HT1080 (cell line): ENCODE measurements around the gene FDCSP. TPM values are rescaled to one million over a fixed set of nuclear protein-coding genes. Genes with fewer than 3 reads are reported as not detected.
A peak's percentile ranks its signal among the peaks of the same experiment; 100 is the strongest.
"Not testable (repeated sequence)": the region's sequence is repeated elsewhere in the genome, so short reads cannot be mapped to it uniquely, and the experiment has no call there.

ENCODE experiments used
- DNase-seq: peaks from one replicate; pipeline ENCODE4 v3.0.0-alpha.2; 2015; ENCODE audit warnings: low read depth
- polyA plus RNA-seq, 2 experiments: library from polyadenylated mRNA; depleted of rRNA; stranded (reverse); fragments of >200 nt; gene quantifications; 2 replicates each; pipeline ENCODE4 v1.2.3, GENCODE V29; 2015
- total RNA-seq: library from RNA; depleted of rRNA; stranded (reverse); fragments of >200 nt; shearing (Covaris generic); gene quantifications from 2 replicates; pipeline ENCODE4 v1.2.3, GENCODE V29; 2014; rRNA removed

FDCSP gene
- total RNA-seq: not detected in 2 replicates
- polyA plus RNA-seq (2015; cell fraction: cytosol; rRNA removed): not detected in 2 replicates
- not detected in 2 replicates for polyA plus RNA-seq (2015; cell fraction: nucleus; rRNA removed)

DNA sequence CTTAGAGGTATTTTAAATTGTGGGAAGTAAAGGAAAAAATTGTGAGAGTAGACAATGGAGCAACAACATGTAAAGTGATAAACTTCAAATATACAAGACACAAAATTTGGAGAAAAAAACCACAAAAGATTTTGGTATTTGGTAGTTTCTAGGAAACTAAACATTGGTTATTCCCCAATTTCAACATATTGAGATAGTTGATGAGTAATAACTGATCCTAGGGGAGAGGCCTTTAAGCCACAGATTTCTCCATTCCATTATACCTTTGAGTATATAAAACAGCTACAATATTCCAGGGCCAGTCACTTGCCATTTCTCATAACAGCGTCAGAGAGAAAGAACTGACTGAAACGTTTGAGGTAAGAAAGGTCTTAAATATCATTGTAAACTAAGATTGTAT is at the start of gene FDCSP:
TSS of gene FDCSP (plus strand) at position 301 of the 400 bp plus-strand sequence. CDS start 5,071 bp downstream, outside the sequence.
- DNase-seq: no peak

DNA sequence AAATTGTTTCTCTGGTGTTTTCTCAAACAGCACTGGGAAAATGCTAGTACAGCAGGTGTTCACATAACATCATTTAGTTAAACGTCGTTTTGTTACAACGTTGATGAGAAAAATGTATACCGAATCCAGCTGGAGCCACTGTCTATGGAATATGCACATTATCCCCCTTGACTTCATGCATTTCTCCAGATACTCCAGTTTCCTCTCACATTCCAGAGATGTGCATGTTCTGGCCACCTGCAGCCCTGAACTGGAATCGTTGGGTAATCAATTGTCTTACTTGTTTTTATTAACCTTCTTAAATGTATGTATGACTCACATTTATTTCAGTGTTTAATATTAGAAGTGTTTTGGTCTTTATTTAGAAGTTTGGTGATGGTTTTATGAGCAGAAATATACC is 48.8 kb upstream of the FDCSP start:
- DNase-seq: no peak

DNA sequence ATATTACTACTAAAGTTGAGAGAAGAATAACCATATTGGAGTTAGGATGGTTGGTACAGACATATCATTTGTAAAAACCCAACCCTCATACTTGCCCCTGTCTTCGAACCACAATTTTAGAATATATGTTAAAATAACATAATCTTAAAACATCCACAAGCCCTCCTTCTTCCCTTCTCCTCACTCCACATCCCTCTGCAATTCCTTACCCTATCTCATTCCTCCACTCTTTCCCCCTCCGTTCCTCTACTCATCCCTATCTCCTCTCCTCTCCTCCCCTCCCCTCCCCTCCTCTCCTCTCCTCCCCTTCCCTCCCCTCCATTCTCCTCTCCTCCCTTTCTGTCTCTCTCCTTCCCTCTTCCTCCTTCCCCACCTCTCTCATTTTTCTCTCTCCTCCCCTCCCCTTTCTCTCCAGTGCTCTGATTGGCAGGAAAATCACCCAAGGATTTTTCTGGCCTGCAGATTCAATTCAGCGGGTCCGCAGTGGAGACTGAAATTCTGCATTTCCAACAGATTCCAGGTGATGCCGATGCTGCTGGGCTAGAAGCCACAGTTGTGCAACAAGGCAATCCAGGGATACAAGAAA is 47.8 kb upstream of the FDCSP start:
- no peak for DNase-seq

DNA sequence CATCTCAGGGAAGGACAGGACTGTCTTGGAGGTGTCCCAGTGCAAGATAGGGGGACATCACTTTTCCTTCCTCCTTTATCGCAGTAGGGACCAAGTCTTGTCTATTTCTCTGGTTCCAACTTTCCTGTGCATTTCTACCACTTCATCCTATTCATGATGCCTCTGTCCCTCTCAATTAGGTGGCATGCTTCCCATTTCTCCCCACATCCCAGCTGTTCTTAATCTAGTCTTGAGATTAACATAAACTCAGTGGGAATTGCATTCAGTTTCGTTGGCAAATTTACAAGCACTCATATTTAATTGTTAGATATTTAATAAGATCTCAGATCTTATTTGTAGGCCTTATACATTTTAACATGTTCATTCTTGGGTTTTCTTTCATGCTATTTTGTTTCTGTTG is 46.1 kb upstream of the FDCSP start:
- DNase-seq: no peak

DNA sequence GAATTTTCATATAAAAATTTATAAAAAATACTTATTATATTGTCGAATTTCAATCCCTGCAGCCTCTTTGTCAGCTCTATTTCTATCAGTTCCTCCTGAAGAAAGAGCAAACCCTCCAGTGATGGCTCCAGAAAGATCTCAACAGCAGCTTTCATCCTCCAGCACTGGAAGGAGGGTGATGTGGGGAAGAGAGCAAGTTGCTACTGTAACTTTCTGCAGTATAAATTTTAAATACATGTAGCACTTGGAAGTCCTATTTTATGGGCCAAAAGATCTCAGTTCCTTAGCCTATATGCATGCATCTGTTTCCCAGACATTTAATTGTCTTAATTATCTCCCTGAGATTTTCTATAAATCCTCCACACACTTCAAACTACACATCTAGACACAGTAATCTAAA is 44.1 kb upstream of the FDCSP start:
- no peak for DNase-seq

DNA sequence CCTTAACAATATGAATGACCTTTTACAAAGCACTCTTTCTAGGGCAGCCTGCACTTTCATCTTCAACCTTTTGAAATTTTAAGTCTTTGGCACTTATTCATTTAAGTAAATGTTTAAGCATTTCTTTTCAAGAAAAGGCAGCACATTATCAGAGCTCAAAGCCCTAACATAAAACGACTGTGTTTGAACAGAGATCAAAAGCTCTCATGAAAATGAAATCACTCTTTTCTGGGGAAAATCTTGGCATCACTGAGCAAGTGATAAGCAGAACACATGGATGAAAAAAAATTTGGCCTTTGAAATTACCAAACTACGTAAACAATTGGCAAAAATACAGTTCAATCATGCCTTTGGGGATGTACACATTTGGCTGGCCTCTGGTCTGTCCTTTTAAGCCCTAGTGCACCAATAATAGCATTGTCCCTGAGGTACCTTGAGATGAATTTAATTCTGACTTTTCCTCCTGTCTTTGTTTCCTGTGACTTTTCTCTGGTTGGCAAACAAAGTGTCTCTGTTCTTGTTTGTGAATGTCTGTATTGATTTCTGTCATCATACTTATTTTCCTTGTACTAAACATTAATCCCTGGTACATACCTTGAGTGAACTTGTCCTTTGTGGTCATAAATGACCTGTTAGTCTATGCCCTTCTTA is 43.3 kb upstream of the FDCSP start:
- DNase-seq: no peak

DNA sequence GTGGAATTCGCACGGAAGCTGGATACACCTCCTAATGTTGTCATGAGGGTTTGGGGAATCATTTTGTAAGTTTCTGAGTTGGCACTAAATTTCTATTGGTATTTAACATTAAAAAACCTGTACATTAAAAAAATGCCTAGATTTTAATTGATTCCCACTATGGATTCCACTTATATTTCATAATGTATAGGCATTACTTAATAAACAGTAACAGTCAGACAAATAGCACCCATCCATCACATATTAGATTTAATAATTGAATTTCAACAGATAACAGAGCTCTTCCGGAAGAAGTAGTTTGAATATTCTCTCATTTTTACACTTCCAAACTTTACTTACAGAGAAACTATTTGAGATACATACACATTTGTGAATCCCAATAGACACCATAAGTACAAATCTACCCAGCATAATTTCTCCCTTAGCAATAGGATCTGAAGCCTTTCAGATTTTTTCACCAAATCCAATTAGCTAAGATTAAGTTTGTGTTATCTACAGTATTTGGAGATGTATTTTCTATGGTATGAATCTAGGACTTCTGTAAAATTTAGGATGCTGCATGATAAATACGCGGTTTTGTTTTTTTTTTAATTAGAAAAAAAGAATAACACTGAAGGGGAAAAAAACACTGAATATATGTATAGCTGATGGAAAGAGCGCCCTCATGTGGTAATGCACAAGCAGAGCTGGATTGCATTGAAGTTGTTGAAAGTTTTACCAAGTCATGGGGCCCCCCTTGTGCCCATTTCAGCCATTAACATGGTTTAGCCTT is 42.6 kb upstream of the FDCSP start:
- peak; percentile 56 for DNase-seq

DNA sequence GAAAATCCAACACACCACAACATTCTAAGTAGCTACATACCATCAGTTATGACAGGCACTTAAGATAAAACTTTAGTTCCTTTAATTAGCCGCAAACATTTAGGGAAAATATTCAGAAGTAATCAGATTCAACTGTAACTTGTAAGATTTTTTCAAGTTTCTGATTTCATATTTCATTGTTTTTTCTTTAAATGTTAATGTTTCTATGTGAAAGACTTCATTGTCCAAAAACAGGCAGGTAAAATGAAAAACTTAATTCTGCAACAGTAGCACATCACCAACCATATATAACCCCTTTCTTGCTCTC is 42.0 kb upstream of the FDCSP start:
- no peak for DNase-seq

DNA sequence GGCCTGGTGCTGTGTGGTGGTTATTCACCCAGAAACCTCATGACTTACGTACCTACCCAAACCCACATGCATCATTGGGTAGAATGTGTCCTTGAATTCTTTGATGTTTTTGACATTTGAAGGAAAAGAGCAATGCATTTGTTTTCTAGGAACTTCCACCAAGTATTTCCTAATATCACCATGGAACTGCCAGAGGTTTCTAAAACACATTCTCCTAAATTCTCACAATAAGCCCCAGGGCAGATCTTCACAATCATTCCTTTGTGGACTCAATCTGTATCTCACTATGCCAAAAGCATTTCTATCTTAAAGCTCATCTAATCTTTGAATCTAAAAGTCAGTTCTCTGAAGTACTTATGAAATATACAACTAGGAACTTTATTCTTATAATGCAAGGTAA is 38.7 kb upstream of the FDCSP start:
- no peak for DNase-seq

DNA sequence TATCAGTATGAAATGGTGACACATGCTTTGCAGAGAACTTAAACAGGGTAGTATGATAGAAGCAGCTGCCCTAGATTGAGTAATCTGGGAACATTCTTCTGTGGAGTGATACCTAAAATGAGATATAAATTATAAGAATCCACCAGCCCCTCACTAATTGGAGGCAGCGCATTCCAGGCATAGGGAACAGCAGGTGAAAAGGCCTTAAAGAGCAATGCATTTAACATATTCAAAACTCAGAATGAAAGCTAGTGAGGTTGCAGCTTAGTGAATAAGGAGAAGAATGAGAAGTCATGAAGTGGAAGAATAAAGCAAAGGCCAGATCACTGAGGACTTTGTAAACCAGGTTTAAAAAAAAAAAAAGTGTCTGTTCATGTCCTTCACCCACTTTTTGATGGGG is 35.3 kb upstream of the FDCSP start:
- DNase-seq: no peak

DNA sequence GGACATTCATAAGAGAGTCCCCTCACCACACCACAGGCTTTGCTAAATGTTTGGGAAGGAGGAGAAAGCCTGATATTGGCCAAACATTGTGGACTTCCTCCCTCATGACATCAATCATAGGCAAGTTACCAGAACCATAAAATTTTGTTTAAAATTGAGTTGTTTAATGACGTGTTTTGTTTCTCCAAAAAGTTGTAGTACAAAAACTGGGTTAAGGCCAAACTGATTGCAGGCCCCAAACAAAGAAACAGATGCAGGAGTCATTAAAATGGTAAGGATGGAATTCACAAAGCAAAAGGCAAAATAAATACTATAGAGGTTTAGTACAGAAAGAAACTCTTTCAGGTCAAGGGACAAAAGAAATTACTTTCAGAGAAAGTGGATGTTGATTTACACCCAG is 34.3 kb upstream of the FDCSP start:
- DNase-seq: no peak

DNA sequence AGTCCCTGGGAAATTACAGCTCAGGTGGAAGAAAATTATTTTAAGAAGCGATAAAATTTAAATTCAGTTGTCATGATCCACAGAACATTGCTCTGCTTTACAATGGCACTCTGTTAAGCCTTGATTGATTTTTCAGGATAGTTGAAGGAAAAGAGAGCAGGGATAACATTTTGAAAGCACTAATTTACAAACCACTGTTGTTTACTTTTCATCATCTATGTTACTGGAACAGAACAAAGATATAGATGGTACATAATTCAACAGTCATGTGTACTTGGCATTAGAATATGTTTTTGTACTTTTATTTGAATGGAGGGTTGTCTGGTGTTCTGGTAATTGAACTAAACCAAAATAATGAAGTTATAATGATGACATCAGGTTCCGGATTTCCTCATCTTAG is 33.0 kb upstream of the FDCSP start:
- no peak for DNase-seq

DNA sequence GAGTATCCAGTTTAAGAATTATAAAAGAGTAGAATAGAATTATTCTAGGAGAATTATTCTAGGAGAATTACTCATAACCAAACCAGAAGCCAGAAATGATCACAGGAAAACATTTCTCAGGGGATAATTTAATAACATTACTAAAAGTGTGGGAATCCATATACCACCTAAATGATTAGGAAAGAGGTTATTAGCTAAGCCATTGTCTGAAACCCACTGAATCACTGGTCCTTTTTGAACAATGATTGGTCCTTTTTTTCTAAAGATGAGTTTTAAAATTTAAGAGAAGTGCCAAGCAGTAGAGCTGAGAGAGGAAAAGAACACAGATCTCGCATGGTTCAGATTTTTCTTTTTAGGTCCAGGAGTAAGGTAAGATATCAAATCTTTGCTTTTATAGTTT is 30.5 kb upstream of the FDCSP start, which contains the start of gene ODAM:
TSS of gene ODAM (plus strand) at position 301 of the 400 bp plus-strand sequence. CDS start 819 bp downstream, outside the sequence.
- no peak for DNase-seq

DNA sequence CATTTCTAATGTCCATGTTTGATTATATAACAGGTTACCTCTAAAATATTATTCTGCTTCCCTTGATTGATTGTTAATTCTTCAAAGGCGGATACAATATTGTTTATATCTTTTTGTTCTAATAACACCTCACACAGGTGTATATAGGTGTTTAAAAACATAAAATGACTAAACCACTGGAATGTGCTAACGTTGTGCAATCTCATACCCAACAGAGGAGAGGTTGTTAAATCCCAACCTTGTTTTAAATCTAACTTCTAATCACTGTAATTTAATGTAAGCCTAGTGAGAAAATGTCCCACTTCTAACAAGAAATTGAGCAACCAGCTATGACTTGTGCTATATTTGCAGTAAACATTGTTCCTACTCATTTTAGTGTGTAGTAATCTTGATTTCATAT is 29.1 kb upstream of the FDCSP start:
- no peak for DNase-seq

DNA sequence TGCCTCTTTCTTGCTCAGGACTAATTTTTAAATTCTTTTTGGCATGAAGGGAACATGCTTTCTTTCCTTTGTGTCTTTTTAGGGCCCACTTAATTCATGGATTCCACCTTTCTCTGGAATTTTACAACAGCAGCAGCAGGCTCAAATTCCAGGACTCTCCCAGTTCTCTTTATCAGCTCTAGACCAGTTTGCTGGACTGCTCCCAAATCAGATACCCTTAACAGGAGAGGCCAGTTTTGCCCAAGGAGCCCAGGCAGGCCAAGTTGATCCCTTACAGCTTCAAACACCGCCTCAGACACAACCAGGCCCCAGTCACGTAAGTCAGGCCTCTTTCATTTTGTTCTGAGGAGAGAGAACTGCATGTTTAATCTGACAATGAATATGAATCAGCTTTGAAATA is 28.1 kb upstream of the FDCSP start:
- no peak for DNase-seq

DNA sequence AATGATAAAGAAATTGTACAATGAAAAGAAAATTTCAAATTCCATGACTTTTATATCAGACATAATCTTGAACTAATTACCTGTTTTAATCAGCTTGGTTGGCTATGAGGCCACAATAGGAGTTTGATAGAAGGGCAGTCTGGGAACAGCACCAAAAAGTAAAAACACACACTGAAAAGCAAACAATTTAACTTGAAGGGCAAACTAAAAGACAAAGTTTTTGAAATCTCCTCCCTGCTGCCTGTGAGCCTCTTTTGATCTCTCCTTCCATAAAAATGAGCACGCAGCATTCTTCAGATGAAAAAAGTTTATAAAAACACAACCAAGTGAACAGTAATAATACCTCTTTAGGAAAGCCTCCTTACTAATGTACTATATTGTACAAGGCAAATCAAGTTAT is 22.3 kb upstream of the FDCSP start:
- no peak for DNase-seq

DNA sequence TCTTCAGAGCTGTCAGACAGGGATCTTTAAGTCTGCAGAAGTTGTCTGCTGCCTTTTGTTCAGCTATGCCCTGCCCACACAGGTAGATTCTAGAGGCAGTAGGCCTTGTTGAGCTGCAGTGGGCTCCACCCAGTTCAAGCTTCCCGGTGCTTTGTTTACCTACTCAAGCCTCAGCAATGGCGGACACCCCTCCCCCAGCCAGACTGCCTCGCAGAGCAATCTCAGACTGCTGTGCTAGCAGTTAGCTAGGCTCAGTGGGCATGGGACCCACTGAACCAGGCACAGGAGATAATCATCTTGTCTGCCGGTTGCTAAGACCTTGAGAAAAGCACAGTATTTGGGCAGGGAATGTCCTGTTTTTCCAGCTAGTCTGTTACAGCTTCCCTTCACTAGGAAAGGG is 13.2 kb upstream of the FDCSP start:
- DNase-seq: not testable (repeated sequence)

DNA sequence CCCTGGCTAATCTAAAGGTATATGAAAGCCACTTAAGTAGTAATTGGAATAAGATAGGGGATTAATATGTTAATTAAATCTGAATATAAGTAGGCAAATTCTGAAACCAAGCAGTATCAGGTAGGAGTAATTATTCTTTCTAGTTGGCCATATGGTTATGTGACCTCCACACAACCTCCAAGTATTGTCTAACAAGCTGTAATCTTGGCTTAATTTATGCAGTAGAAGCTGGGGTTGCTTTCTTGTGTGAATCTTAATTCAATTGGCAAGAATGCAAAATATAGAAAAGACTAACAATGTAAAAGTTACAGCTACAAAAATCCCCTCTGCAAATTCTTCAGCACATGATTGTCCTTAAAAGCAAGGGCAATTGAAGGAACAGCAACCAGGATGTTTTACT is 9.8 kb upstream of the FDCSP start:
- DNase-seq: not testable (repeated sequence)

DNA sequence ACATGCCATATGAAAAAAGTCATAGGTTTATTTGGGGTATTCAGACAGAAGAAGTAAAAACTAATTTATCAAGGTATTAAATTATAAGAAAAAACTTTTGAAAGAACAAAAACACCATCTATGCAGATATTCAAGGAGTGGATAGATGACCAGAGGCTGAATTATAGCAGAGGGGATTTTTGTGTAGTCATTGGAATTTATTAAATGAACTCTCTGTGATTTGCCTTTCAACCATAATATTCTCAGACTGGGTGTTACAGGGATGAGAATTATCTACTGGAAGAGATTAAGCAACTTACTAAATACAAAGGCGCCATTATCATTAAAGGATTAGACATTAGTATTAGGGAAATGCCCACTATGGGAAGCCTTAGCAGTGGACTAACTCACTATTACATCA is 9.4 kb upstream of the FDCSP start:
- not testable (repeated sequence) for DNase-seq

DNA sequence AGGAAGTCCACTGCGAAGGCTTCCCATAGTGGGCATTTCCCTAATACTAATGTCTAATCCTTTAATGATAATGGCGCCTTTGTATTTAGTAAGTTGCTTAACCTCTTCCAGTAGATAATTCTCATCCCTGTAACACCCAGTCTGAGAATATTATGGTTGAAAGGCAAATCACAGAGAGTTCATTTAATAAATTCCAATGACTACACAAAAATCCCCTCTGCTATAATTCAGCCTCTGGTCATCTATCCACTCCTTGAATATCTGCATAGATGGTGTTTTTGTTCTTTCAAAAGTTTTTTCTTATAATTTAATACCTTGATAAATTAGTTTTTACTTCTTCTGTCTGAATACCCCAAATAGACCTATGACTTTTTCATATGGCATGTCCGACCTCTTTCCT is 4.5 kb upstream of the FDCSP start:
- DNase-seq: not testable (repeated sequence)

DNA sequence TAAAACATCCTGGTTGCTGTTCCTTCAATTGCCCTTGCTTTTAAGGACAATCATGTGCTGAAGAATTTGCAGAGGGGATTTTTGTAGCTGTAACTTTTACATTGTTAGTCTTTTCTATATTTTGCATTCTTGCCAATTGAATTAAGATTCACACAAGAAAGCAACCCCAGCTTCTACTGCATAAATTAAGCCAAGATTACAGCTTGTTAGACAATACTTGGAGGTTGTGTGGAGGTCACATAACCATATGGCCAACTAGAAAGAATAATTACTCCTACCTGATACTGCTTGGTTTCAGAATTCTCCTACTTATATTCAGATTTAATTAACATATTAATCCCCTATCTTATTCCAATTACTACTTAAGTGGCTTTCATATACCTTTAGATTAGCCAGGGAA is 4.1 kb upstream of the FDCSP start:
- DNase-seq: not testable (repeated sequence)

DNA sequence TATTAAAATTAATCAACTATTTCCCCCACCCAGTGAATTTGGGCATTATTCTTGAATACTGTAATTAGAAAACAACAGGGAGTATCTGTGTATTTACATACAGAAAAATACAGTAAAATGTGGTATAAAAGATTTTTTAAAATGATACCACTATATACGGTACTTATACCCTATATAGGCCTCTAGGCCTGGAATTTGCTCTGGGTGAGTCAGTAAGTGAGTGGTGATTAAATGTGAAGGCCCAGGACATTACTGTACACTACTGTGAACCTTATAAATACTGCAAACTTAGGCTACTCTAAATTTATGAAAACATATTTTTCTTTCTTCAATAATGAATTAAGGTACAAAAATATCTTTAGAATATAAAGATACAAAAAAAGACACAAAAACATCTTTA is 10.2 kb downstream of the FDCSP start:
- DNase-seq: no peak
